Peyer's patch (tissue), 4 donors: Measurements from ENCODE around the gene KLHDC1. TPM values are rescaled to one million over a fixed set of nuclear protein-coding genes. Genes with fewer than 3 reads are reported as not detected.

Experiments
- DNase-seq, 3 donors: peaks; one replicate each; pipeline ENCODE4 v3.0.0-alpha.2; 2017 to 2019
- H3K27ac ChIP-seq, 4 donors: fragments of 200-600 bp; sonication (generic); one replicate each; pipeline ENCODE4 v1.5.1; 2016 to 2019
- H3K27me3 ChIP-seq, 2 donors: fragments of 200-600 bp; sonication (generic); one replicate each; pipeline ENCODE4 v1.5.1; 2019
- H3K36me3 ChIP-seq, 3 donors: fragments of 200-600 bp; sonication (generic); one replicate each; pipeline ENCODE4 v1.5.1; 2016 to 2019
- H3K4me1 ChIP-seq, 4 donors: fragments of 200-600 bp; sonication (generic); one replicate each; pipeline ENCODE4 v1.5.1; 2016 to 2019
- H3K4me3 ChIP-seq, 4 donors: fragments of 200-600 bp; sonication (generic); 1 replicate in 3 of 4; 2 replicates in 1 of 4; pipeline ENCODE4 v1.5.1; 2016 to 2019; ENCODE audit warnings: mild to moderate bottlenecking in 1 of 4
- H3K9me3 ChIP-seq, 4 donors: fragments of 200-600 bp; sonication (generic); one replicate each; pipeline ENCODE4 v1.5.1; 2016 to 2019; ENCODE audit warnings: mild to moderate bottlenecking in 1 of 4
- CTCF ChIP-seq, 6 experiments: fragments of 450-650 bp in 4 of 6; fragments of 200-600 bp in 2 of 6; sonication (generic) in 1 of 6; IDR thresholded peaks; one replicate each; pipeline ENCODE4 v1.5.1; 2017 to 2019; ENCODE audit warnings: antibody characterized with exemption in 6 of 6, mild to moderate bottlenecking in 3 of 6, moderate library complexity in 1 of 6
- POLR2A ChIP-seq, 2 donors: fragments of 450-650 bp; IDR thresholded peaks; one replicate each; pipeline ENCODE4 v1.5.1; 2017; ENCODE audit warnings: antibody characterized with exemption in 2 of 2, mild to moderate bottlenecking in 2 of 2, moderate library complexity in 2 of 2
- small RNA-seq, 2 donors: library from RNA; depleted of rRNA; stranded (forward); fragments of <200 nt; gene quantifications; one replicate each; pipeline ENCODE3, GENCODE V24; 2016
- total RNA-seq, 4 donors: library from RNA; depleted of rRNA; stranded (reverse); fragments of >200 nt; gene quantifications; one replicate each; pipeline ENCODE4 v1.1.0, GENCODE V29; 2016

KLHDC1 gene
- total RNA-seq, 4 donors from 2014 or later: 2.3 to 28.1 (median 3.5) TPM

- no peaks in the 10 kb centered on the region for H3K27me3 ChIP-seq
- peaks cover 0 to 99% (median 0%) of the 10 kb centered on the region in 3 donors for H3K36me3 ChIP-seq
- no peak for DNase-seq
- H3K27ac ChIP-seq: no peak overlapping the region
- H3K4me3 ChIP-seq: no peak overlapping the region
- no peaks in the 10 kb centered on the region for H3K9me3 ChIP-seq
- no peaks in the 10 kb centered on the region for H3K4me1 ChIP-seq
- TF ChIP-seq CTCF (IDR thresholded peaks at IDR 0.05) (no peak), POLR2A (IDR thresholded peaks at IDR 0.05) (no peak)
These were observed 93.4 kb downstream of the KLHDC1 start for GRCh38 chr14:49786315-49786714.

GRCh38 chr14:49792618-49793017 lies 99.7 kb downstream of the KLHDC1 start:
- DNase-seq: no peak
- Histone ChIP-seq H3K27ac (no peak overlapping the region), H3K36me3 (peaks cover 0 to 99% (median 0%) of the 10 kb centered on the region in 3 donors), H3K4me1 (no peaks in the 10 kb centered on the region), H3K9me3 (no peaks in the 10 kb centered on the region), H3K27me3 (no peaks in the 10 kb centered on the region), H3K4me3 (no peak overlapping the region)
- TF ChIP-seq CTCF (IDR thresholded peaks at IDR 0.05) (no peak), POLR2A (IDR thresholded peaks at IDR 0.05) (no peak)

GRCh38 chr14:49796025-49796424 lies 103.1 kb downstream of the KLHDC1 start:
- Histone ChIP-seq H3K4me1 (no peaks in the 10 kb centered on the region), H3K36me3 (peaks cover 0 to 98% (median 0%) of the 10 kb centered on the region in 3 donors), H3K9me3 (no peaks in the 10 kb centered on the region), H3K4me3 (no peak overlapping the region), H3K27me3 (no peaks in the 10 kb centered on the region), H3K27ac (no peak overlapping the region)
- DNase-seq: no peak
- TF ChIP-seq CTCF (IDR thresholded peaks at IDR 0.05) (no peak), POLR2A (IDR thresholded peaks at IDR 0.05) (no peak)

Small RNA genes lying within 50 kb of the gene (small RNA-seq; reads per million reads assigned to genes)
- gene RNU6ATAC30P: 0 reads per million in 2 donors

Other genes starting within 250 kb of the KLHDC1 start
- 1,000 to 10,000 TPM; 1,474 to 8,142 (median 3,050) TPM for gene RPS29, start 106.7 kb upstream of the KLHDC1 start, total RNA-seq
- gene LRR1, start 94.2 kb upstream of the KLHDC1 start, total RNA-seq: 10 to 100 TPM; 16.3 to 20.7 (median 18.3) TPM
- gene RPL36AL, start 72.5 kb upstream of the KLHDC1 start, total RNA-seq: 100 to 1,000 TPM; 117 to 225 (median 169) TPM
- 10 to 100 TPM; 12.4 to 76.4 (median 39.6) TPM for gene MGAT2, start 72.3 kb upstream of the KLHDC1 start, total RNA-seq
- gene DNAAF2, start 57.9 kb upstream of the KLHDC1 start, total RNA-seq: 10 to 100 TPM; 10.7 to 17.4 (median 16.3) TPM
- 10 to 100 TPM in 1 of 4 donors, 1 to 10 TPM in 3; 2.5 to 10.7 (median 6.0) TPM for gene POLE2, start 4.9 kb upstream of the KLHDC1 start, total RNA-seq
- gene KLHDC2, start 75.0 kb downstream of the KLHDC1 start, total RNA-seq: 100 to 1,000 TPM in 2 of 4 donors, 10 to 100 TPM in 2; 73.4 to 135 (median 107) TPM
- gene NEMF, start 159.7 kb downstream of the KLHDC1 start, total RNA-seq: 100 to 1,000 TPM; 114 to 413 (median 145) TPM
- gene ARF6, start 200.0 kb downstream of the KLHDC1 start, total RNA-seq: 10 to 100 TPM; 47.0 to 92.5 (median 68.5) TPM